HG03565 (cell line): ENCODE data around the gene GON4L.
"Not testable (repeated sequence)": the region's sequence is repeated elsewhere in the genome, so short reads cannot be mapped to it uniquely, and the experiment has no call there.

Experiments
- ATAC-seq: cut with Tn5 transposase; IDR thresholded peaks from one replicate; pipeline ENCODE4 v1.9.1; 2021; ENCODE audit warnings: mild to moderate bottlenecking, moderate library complexity; ENCODE audit not compliant: unreplicated experiment

The GON4L gene

GRCh38 chr1:155856975-155857930, at the start of gene GON4L:
TSS of gene GON4L (minus strand) at chr1:155857214. CDS start at chr1:155853780, 3,434 bp downstream.
- ATAC-seq: peak; percentile 47

GRCh38 chr1:155904261-155904660, 47.2 kb upstream of the GON4L start:
- ATAC-seq: no peak

- ATAC-seq: no peak
These were observed 43.1 kb upstream of the GON4L start for GRCh38 chr1:155900161-155900560.

GRCh38 chr1:155899683-155900082, 42.7 kb upstream of the GON4L start:
- no peak for ATAC-seq

- ATAC-seq: no peak
These were observed 41.9 kb upstream of the GON4L start for GRCh38 chr1:155898888-155899287.

GRCh38 chr1:155897746-155898145, 40.7 kb upstream of the GON4L start:
- no peak for ATAC-seq

- not testable (repeated sequence) for ATAC-seq
These were observed 39.5 kb upstream of the GON4L start for GRCh38 chr1:155896476-155896875.

- ATAC-seq: not testable (repeated sequence)
These were observed 38.6 kb upstream of the GON4L start for GRCh38 chr1:155895617-155896016.

- ATAC-seq: no peak
These were observed 36.6 kb upstream of the GON4L start for GRCh38 chr1:155893389-155894142.

- no peak for ATAC-seq
These were observed 35.8 kb upstream of the GON4L start for GRCh38 chr1:155892796-155893195.

GRCh38 chr1:155890251-155890650, 33.2 kb upstream of the GON4L start:
- ATAC-seq: no peak

GRCh38 chr1:155889566-155889965, 32.6 kb upstream of the GON4L start:
- no peak for ATAC-seq

- ATAC-seq: no peak
These were observed 31.5 kb upstream of the GON4L start for GRCh38 chr1:155888481-155888880.

GRCh38 chr1:155884982-155885381, 28.0 kb upstream of the GON4L start:
- ATAC-seq: no peak

GRCh38 chr1:155884031-155884960, 27.3 kb upstream of the GON4L start:
- no peak for ATAC-seq

- no peak for ATAC-seq
These were observed 25.8 kb upstream of the GON4L start for GRCh38 chr1:155882766-155883165.

- no peak for ATAC-seq
These were observed 25.2 kb upstream of the GON4L start for GRCh38 chr1:155882235-155882634.

- ATAC-seq: no peak
These were observed 23.9 kb upstream of the GON4L start for GRCh38 chr1:155880950-155881349.

GRCh38 chr1:155880251-155880650, 23.2 kb upstream of the GON4L start:
- no peak for ATAC-seq

- no peak for ATAC-seq
These were observed 20.9 kb upstream of the GON4L start for GRCh38 chr1:155877945-155878344.

GRCh38 chr1:155873860-155874259, 16.8 kb upstream of the GON4L start:
- ATAC-seq: no peak
